Astrocyte of the spinal cord (primary cell): ENCODE data around the gene UNC45A.

ENCODE experiments used
- DNase-seq: peaks from one replicate; pipeline ENCODE4 v3.0.0; 2011; ENCODE audit warnings: low read depth, low spot score
- H3K4me3 ChIP-seq: 2 replicates; pipeline ENCODE4 v1.5.1; 2011; ENCODE audit warnings: low read depth, mild to moderate bottlenecking, low read length, moderate library complexity
- in situ Hi-C: cut with HindIII; loops from 2 replicates; pipeline ENCODE4 v1.10.0; 2017; ENCODE audit warnings: low sequenced_read_pairs
- TF ChIP-seq, protein P1 (sequence below): IDR thresholded peaks from 2 replicates; pipeline ENCODE4 v1.5.1; 2012; ENCODE audit warnings: low read depth, mild to moderate bottlenecking, low read length, inconsistent platforms

The UNC45A gene

DNA sequence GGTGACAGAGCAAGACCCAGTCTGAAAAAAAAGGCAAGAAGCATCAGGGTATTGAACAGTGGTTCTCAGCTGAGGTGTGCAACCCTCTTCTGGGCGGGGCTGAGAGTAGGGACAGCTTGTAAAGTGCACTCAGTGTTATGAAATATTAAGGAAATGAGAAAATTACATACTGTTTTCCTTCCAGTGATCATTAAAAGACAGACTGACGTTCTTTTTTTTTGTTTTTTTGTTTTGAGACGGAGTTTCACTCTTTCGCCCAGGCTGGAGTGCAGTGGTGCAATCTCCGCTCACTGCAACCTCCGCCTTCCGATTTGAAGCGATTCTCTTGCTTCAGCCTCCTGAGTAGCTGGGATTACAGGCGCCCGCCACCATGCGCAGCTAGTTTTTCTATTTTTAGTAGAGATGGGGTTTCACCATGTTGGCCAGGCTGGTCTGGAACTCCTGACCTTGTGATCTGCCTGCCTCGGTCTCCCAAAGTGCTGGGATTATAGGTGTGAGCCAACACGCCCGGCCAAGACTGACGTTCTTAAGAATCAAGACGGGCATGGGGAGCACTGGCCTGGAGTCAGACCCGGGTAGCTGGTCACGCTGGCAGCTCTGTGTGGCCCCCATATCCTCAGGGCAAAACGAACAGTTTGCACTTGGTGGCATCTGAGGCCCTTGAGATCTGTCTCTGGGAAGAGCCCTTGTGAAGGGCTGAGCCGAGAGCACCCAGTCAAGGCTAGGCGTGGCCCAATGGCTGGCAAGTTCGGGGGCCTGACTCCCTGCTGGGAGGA is 20.6 kb upstream of the UNC45A start:
- TF ChIP-seq, protein P1, sequence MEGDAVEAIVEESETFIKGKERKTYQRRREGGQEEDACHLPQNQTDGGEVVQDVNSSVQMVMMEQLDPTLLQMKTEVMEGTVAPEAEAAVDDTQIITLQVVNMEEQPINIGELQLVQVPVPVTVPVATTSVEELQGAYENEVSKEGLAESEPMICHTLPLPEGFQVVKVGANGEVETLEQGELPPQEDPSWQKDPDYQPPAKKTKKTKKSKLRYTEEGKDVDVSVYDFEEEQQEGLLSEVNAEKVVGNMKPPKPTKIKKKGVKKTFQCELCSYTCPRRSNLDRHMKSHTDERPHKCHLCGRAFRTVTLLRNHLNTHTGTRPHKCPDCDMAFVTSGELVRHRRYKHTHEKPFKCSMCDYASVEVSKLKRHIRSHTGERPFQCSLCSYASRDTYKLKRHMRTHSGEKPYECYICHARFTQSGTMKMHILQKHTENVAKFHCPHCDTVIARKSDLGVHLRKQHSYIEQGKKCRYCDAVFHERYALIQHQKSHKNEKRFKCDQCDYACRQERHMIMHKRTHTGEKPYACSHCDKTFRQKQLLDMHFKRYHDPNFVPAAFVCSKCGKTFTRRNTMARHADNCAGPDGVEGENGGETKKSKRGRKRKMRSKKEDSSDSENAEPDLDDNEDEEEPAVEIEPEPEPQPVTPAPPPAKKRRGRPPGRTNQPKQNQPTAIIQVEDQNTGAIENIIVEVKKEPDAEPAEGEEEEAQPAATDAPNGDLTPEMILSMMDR: no peak
- in situ Hi-C loops: no loop called here
- no peak overlapping the region for H3K4me3 ChIP-seq

GRCh38 chr15:90915216-90915807 is 19.8 kb upstream of the UNC45A start:
- in situ Hi-C loops: no loop called here
- TF ChIP-seq, protein P1: no peak
- H3K4me3 ChIP-seq: no peak overlapping the region
- DNase-seq: no peak

More for the DNA sequence above, 20.6 kb upstream of the UNC45A start:
- DNase-seq: no peak

- peak; percentile 39 for DNase-seq
- TF ChIP-seq, protein P1: no peak
- in situ Hi-C loops: no loop called here
- no peak overlapping the region for H3K4me3 ChIP-seq
Observed at GRCh38 chr15:90915808-90916440, 19.2 kb upstream of the UNC45A start.

GRCh38 chr15:90916461-90916860 is 18.6 kb upstream of the UNC45A start:
- DNase-seq: no peak
- TF ChIP-seq, protein P1: no peak
- in situ Hi-C loops: no loop called here
- no peak overlapping the region for H3K4me3 ChIP-seq

DNA sequence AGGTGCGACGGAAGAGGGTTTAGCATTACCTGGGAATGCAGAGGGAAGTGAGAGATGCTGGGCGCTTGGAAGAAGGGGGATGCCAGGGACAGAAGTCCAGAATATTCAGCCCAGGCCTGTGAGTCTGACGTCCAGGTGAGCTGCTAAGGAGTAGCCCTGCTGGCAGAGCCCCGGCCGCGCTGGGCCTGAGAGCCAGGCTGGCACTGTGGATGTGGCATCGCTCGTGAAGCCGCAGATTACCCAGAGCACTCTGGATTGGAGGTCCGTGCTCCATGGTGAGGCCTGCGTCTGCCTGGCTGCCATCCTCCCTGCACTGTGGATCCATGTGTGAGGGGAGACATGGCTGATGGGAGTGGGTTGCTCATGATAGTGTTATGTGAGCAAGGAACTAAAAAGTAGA is 17.5 kb upstream of the UNC45A start:
- H3K4me3 ChIP-seq: no peak overlapping the region
- in situ Hi-C loops: no loop called here
- TF ChIP-seq, protein P1: no peak
- no peak for DNase-seq

GRCh38 chr15:90918034-90918788 is 16.9 kb upstream of the UNC45A start:
- H3K4me3 ChIP-seq: no peak overlapping the region
- no peak for DNase-seq
- TF ChIP-seq, protein P1: no peak
- in situ Hi-C loops: no loop called here
